ENCODE measurements around the gene RSPRY1. TPM values are rescaled to one million over a fixed set of nuclear protein-coding genes. Genes with fewer than 3 reads are reported as not detected.
"Not testable (repeated sequence)": the region's sequence is repeated elsewhere in the genome, so short reads cannot be mapped to it uniquely, and the experiment has no call there.

The RSPRY1 gene
- total and polyA plus RNA-seq, 4 donors, result 41.2 to 67.7 (median 49.0) TPM

GRCh38 chr16:57192720-57193486 is 6.8 kb downstream of the RSPRY1 start:
- Histone ChIP-seq H3K36me3 (ENCODE audit: control insufficient read depth, insufficient read depth, low read length) (peaks cover 6% of the 10 kb centered on the region), H3K27me3 (ENCODE audit: control insufficient read depth, insufficient read depth, low read length) (no peaks in the 10 kb centered on the region), H3K4me1 (ENCODE audit: control insufficient read depth, insufficient read depth, low read length) (peaks cover 12% of the 10 kb centered on the region), H3K27ac (ENCODE audit: low read depth, low read length) (no peak overlapping the region), H3K4me3 (ENCODE audit: low read depth, low read length) (no peak overlapping the region), H3K9me3 (ENCODE audit: control insufficient read depth, insufficient read depth, low read length) (no peaks in the 10 kb centered on the region)
- 100% methylated on average over 1 of the region's 7 CpGs for WGBS (ENCODE audit: insufficient coverage)
- DNase-seq (ENCODE audit: low read depth in 4 of 6, low spot score in 6 of 6), result no peak

- no peaks in the 10 kb centered on the region for H3K27me3 ChIP-seq (ENCODE audit: control insufficient read depth, insufficient read depth, low read length)
- H3K27ac ChIP-seq (ENCODE audit: low read depth, low read length), result no peak overlapping the region
- H3K36me3 ChIP-seq (ENCODE audit: control insufficient read depth, insufficient read depth, low read length), result peaks cover 5% of the 10 kb centered on the region
- no peaks in the 10 kb centered on the region for H3K9me3 ChIP-seq (ENCODE audit: control insufficient read depth, insufficient read depth, low read length)
- no peak overlapping the region for H3K4me3 ChIP-seq (ENCODE audit: low read depth, low read length)
- peaks cover 8% of the 10 kb centered on the region for H3K4me1 ChIP-seq (ENCODE audit: control insufficient read depth, insufficient read depth, low read length)
- no peak for DNase-seq (ENCODE audit: low read depth in 4 of 6, low spot score in 6 of 6)
Observed at GRCh38 chr16:57194512-57194911, 8.4 kb downstream of the RSPRY1 start.

- no peak overlapping the region for H3K27ac ChIP-seq (ENCODE audit: low read depth, low read length)
- DNase-seq (ENCODE audit: low read depth in 4 of 6, low spot score in 6 of 6), result peak in 2 of 6 donors; percentile 58 to 82
- peaks cover 4% of the 10 kb centered on the region for H3K4me1 ChIP-seq (ENCODE audit: control insufficient read depth, insufficient read depth, low read length)
- H3K36me3 ChIP-seq (ENCODE audit: control insufficient read depth, insufficient read depth, low read length), result no peaks in the 10 kb centered on the region
- H3K4me3 ChIP-seq (ENCODE audit: low read depth, low read length), result no peak overlapping the region
- 45% methylated on average over 1 of the region's 4 CpGs for WGBS (ENCODE audit: insufficient coverage)
- H3K9me3 ChIP-seq (ENCODE audit: control insufficient read depth, insufficient read depth, low read length), result no peaks in the 10 kb centered on the region
- H3K27me3 ChIP-seq (ENCODE audit: control insufficient read depth, insufficient read depth, low read length), result no peaks in the 10 kb centered on the region
Observed at GRCh38 chr16:57196286-57196685, 10.2 kb downstream of the RSPRY1 start.

GRCh38 chr16:57196753-57197152 is 10.6 kb downstream of the RSPRY1 start:
- DNase-seq (ENCODE audit: low read depth in 4 of 6, low spot score in 6 of 6), result peak in 1 of 6 donors; percentile 76
- H3K27me3 ChIP-seq (ENCODE audit: control insufficient read depth, insufficient read depth, low read length), result no peaks in the 10 kb centered on the region
- H3K27ac ChIP-seq (ENCODE audit: low read depth, low read length), result no peak overlapping the region
- WGBS (ENCODE audit: insufficient coverage), result 44% methylated on average over 1 of the region's 3 CpGs
- H3K4me3 ChIP-seq (ENCODE audit: low read depth, low read length), result no peak overlapping the region
- peaks cover 4% of the 10 kb centered on the region for H3K4me1 ChIP-seq (ENCODE audit: control insufficient read depth, insufficient read depth, low read length)
- H3K36me3 ChIP-seq (ENCODE audit: control insufficient read depth, insufficient read depth, low read length), result peaks cover 2% of the 10 kb centered on the region
- no peaks in the 10 kb centered on the region for H3K9me3 ChIP-seq (ENCODE audit: control insufficient read depth, insufficient read depth, low read length)

- not testable (repeated sequence) for H3K27me3 ChIP-seq (ENCODE audit: control insufficient read depth, insufficient read depth, low read length); H3K27ac ChIP-seq (ENCODE audit: low read depth, low read length); H3K4me3 ChIP-seq (ENCODE audit: low read depth, low read length); H3K9me3 ChIP-seq (ENCODE audit: control insufficient read depth, insufficient read depth, low read length); DNase-seq (ENCODE audit: low read depth in 4 of 6, low spot score in 6 of 6); H3K4me1 ChIP-seq (ENCODE audit: control insufficient read depth, insufficient read depth, low read length); H3K36me3 ChIP-seq (ENCODE audit: control insufficient read depth, insufficient read depth, low read length)
- WGBS (ENCODE audit: insufficient coverage), result 100% methylated on average over 5 of the region's 24 CpGs
Observed at GRCh38 chr16:57200321-57200720, 14.2 kb downstream of the RSPRY1 start.

- not testable (repeated sequence) for H3K27me3 ChIP-seq (ENCODE audit: control insufficient read depth, insufficient read depth, low read length); H3K4me3 ChIP-seq (ENCODE audit: low read depth, low read length); DNase-seq (ENCODE audit: low read depth in 4 of 6, low spot score in 6 of 6); H3K27ac ChIP-seq (ENCODE audit: low read depth, low read length); H3K36me3 ChIP-seq (ENCODE audit: control insufficient read depth, insufficient read depth, low read length); H3K4me1 ChIP-seq (ENCODE audit: control insufficient read depth, insufficient read depth, low read length); H3K9me3 ChIP-seq (ENCODE audit: control insufficient read depth, insufficient read depth, low read length)
- WGBS (ENCODE audit: insufficient coverage), result no CpG with 5 or more reads among the region's 27 CpGs
Observed at GRCh38 chr16:57200926-57201325, 14.8 kb downstream of the RSPRY1 start.

- H3K9me3 ChIP-seq (ENCODE audit: control insufficient read depth, insufficient read depth, low read length), result no peaks in the 10 kb centered on the region
- no peak overlapping the region for H3K27ac ChIP-seq (ENCODE audit: low read depth, low read length)
- 88% methylated on average over 2 of the region's 7 CpGs for WGBS (ENCODE audit: insufficient coverage)
- DNase-seq (ENCODE audit: low read depth in 4 of 6, low spot score in 6 of 6), result no peak
- H3K36me3 ChIP-seq (ENCODE audit: control insufficient read depth, insufficient read depth, low read length), result peaks cover 16% of the 10 kb centered on the region
- H3K27me3 ChIP-seq (ENCODE audit: control insufficient read depth, insufficient read depth, low read length), result no peaks in the 10 kb centered on the region
- H3K4me1 ChIP-seq (ENCODE audit: control insufficient read depth, insufficient read depth, low read length), result peaks cover 4% of the 10 kb centered on the region
- H3K4me3 ChIP-seq (ENCODE audit: low read depth, low read length), result no peak overlapping the region
Observed at GRCh38 chr16:57202095-57202886, 16.2 kb downstream of the RSPRY1 start.

- H3K36me3 ChIP-seq (ENCODE audit: control insufficient read depth, insufficient read depth, low read length), result peaks cover 18% of the 10 kb centered on the region
- H3K4me1 ChIP-seq (ENCODE audit: control insufficient read depth, insufficient read depth, low read length), result no peaks in the 10 kb centered on the region
- no peaks in the 10 kb centered on the region for H3K27me3 ChIP-seq (ENCODE audit: control insufficient read depth, insufficient read depth, low read length)
- H3K9me3 ChIP-seq (ENCODE audit: control insufficient read depth, insufficient read depth, low read length), result no peaks in the 10 kb centered on the region
- no peak overlapping the region for H3K27ac ChIP-seq (ENCODE audit: low read depth, low read length)
- no peak overlapping the region for H3K4me3 ChIP-seq (ENCODE audit: low read depth, low read length)
- no CpG with 5 or more reads among the region's 1 CpG for WGBS (ENCODE audit: insufficient coverage)
- DNase-seq (ENCODE audit: low read depth in 4 of 6, low spot score in 6 of 6), result no peak
Observed at GRCh38 chr16:57203451-57203850, 17.3 kb downstream of the RSPRY1 start.

- no peak for DNase-seq (ENCODE audit: low read depth in 4 of 6, low spot score in 6 of 6)
- H3K27ac ChIP-seq (ENCODE audit: low read depth, low read length), result no peak overlapping the region
- no peak overlapping the region for H3K4me3 ChIP-seq (ENCODE audit: low read depth, low read length)
- H3K4me1 ChIP-seq (ENCODE audit: control insufficient read depth, insufficient read depth, low read length), result no peaks in the 10 kb centered on the region
- WGBS (ENCODE audit: insufficient coverage), result 90% methylated on average over 12 of the region's 12 CpGs
- no peaks in the 10 kb centered on the region for H3K27me3 ChIP-seq (ENCODE audit: control insufficient read depth, insufficient read depth, low read length)
- no peaks in the 10 kb centered on the region for H3K9me3 ChIP-seq (ENCODE audit: control insufficient read depth, insufficient read depth, low read length)
- H3K36me3 ChIP-seq (ENCODE audit: control insufficient read depth, insufficient read depth, low read length), result peaks cover 25% of the 10 kb centered on the region
Observed at GRCh38 chr16:57204675-57205074, 18.5 kb downstream of the RSPRY1 start.

GRCh38 chr16:57208926-57209325 is 22.8 kb downstream of the RSPRY1 start:
- no CpG with 5 or more reads among the region's 1 CpG for WGBS (ENCODE audit: insufficient coverage)
- H3K36me3 ChIP-seq (ENCODE audit: control insufficient read depth, insufficient read depth, low read length), result peaks cover 50% of the 10 kb centered on the region

More at GRCh38 chr16:57208926-57209325, 22.8 kb downstream of the RSPRY1 start:
- no peak overlapping the region for H3K27ac ChIP-seq (ENCODE audit: low read depth, low read length)
- no peak for DNase-seq (ENCODE audit: low read depth in 4 of 6, low spot score in 6 of 6)
- no peaks in the 10 kb centered on the region for H3K4me1 ChIP-seq (ENCODE audit: control insufficient read depth, insufficient read depth, low read length)
- H3K27me3 ChIP-seq (ENCODE audit: control insufficient read depth, insufficient read depth, low read length), result no peaks in the 10 kb centered on the region
- no peaks in the 10 kb centered on the region for H3K9me3 ChIP-seq (ENCODE audit: control insufficient read depth, insufficient read depth, low read length)
- no peak overlapping the region for H3K4me3 ChIP-seq (ENCODE audit: low read depth, low read length)

Data from spinal cord (tissue), 10 donors.